GM10266 (cell line): ENCODE data around the gene IFITM5.
A peak's percentile ranks its signal among the peaks of the same experiment; 100 is the strongest.

Experiments used
- DNase-seq: peaks from one replicate; pipeline ENCODE4 v3.0.0; 2012; ENCODE audit errors: extremely low spot score
- TF ChIP-seq, protein P1 (sequence below): IDR thresholded peaks from 2 replicates; pipeline ENCODE4 v1.5.1; 2012; ENCODE audit warnings: mild to moderate bottlenecking, low read depth; ENCODE audit not compliant: control insufficient read depth, insufficient read depth; ENCODE audit errors: missing control alignments

The IFITM5 gene

DNA sequence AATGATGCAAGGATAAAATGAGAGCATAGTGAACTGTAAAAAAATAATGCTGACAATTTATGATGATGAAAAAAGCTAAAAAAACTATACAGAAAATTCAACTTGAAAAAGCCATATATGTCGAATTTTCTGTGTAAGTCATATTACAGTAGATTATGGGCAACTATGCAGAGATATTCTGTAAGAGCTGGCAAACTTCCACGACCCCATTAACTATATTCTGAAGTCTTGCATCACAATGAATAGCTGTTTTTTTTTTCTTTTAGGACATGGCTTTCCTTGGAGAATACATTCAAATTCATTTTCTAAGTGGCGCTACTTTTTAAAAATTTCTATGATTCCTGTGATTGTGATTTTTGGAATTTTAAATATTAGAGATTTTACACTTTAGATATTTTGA, 44.1 kb downstream of the IFITM5 start:
- TF ChIP-seq, protein P1, sequence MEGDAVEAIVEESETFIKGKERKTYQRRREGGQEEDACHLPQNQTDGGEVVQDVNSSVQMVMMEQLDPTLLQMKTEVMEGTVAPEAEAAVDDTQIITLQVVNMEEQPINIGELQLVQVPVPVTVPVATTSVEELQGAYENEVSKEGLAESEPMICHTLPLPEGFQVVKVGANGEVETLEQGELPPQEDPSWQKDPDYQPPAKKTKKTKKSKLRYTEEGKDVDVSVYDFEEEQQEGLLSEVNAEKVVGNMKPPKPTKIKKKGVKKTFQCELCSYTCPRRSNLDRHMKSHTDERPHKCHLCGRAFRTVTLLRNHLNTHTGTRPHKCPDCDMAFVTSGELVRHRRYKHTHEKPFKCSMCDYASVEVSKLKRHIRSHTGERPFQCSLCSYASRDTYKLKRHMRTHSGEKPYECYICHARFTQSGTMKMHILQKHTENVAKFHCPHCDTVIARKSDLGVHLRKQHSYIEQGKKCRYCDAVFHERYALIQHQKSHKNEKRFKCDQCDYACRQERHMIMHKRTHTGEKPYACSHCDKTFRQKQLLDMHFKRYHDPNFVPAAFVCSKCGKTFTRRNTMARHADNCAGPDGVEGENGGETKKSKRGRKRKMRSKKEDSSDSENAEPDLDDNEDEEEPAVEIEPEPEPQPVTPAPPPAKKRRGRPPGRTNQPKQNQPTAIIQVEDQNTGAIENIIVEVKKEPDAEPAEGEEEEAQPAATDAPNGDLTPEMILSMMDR = no peak

DNA sequence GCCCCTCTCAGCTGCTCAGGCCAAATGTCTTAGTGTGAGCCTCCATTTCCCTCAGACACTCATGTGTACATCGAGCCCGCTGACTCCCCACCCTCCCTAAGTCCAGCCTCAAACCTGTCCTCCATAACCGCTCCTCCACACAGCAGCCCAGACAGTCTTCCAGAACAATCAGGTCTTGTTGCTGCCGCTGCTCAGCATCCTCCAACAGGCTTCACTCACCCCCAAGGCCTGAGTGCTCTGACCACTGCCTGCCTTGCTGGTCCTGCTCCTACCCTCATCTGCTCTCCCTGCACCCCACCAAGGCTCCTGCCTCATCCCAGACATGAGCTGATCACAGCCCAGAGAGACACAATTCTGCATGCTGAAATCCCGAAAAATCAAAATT, 45.4 kb downstream of the IFITM5 start:
- DNase-seq = no peak
- TF ChIP-seq, protein P1 = no peak

More for the DNA sequence above, 44.1 kb downstream of the IFITM5 start:
- no peak for DNase-seq

DNA sequence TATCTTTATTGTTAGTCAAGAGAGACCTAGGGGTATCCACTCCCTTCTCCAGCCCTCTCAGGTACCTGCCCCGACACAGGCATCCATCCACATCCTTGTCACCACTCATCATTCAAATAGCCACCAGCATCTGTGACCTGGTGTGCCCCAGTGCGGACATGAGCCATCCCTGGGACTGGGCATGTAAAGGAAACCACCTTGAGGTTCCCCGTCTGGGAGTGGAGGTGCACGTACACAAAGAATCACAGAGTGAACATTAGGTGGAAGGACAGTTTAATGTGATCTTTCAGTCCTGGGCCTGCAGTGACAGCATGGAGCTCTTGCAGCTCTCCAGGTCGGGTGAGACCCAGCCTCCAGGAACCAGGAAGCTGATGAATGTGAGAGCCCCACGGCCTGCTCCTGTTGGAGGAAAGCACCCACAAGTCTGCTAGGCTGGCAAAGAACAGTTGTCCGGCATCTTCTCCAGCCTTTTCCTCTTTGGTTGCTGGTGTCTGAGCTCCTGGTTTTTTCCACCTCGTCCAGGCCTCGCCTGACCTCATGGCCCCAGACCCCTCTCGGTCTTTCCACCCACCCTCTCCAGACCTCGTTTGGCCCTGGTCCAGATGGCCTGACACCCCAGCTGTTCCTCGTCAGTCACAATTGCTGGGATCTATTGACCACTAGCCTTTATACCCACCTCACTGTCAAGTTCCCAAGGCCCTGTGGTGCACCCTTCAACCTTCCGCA, 46.0 kb downstream of the IFITM5 start:
- DNase-seq = no peak
- TF ChIP-seq, protein P1 = no peak

DNA sequence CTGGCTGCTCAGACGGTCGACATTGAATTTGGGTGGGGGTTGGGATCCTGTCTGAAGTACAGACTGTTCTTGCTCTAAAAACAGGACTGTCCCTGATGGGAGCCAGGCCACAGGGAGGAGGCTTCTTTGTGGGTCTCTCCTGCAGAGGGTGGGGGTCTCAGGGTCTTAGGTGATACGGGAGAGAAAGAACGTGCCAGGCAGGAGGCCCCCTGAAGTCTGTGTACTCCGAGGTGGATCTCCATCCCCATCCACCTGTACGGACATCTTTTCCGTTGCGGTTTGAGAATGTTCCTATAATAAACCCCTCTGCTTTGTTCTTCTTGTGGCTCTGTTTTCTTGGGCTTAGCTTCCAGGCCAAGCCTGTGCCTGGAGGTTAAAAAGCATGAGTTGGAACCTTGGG, 46.7 kb downstream of the IFITM5 start:
- DNase-seq = no peak
- TF ChIP-seq, protein P1 = no peak

DNA sequence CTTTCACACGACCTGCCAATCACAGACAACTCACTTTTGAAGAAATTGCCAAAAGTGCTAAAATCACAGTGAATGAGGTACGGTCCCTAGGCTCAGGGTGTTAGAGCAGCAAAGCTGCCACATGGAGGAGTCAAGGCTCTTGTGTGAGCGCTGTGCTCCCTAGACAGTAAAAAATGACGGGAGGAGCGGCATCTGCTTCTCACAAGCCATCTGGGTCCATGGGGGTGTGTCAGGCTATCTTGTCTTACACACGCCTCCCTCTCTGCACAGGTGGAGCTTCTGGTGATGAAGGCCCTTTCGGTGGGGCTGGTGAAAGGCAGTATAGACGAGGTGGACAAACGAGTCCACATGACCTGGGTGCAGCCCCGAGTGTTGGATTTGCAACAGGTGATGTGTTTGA, 47.8 kb downstream of the IFITM5 start:
- TF ChIP-seq, protein P1 = no peak
- DNase-seq = no peak

DNA sequence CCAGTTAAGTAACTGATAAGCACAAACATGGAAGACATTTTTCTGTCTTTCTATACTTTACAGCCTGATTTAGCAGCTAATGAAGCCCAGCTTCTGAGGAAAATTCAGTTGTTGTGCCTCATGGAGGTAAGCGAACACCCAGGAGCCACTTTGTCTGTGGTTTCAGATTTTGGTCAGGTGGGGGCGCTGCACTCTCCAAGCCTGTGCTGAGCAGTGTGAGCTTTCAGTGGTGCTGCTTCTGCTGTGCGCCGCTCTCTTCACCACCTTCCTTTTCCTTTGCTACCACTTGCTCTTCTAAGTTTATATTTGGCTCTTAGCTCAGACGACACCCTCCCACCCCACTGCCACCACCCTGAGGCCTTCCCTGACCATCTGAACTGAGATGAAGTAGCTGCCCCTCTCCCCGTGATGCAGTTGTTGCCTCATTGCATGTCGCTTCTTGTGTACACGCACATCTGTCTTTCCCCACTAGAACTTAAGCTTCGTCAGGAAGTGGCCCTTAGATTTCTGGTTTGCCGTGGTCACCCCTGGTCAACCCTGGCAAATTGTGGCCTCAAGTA, 48.5 kb downstream of the IFITM5 start:
- TF ChIP-seq, protein P1 = peak; percentile 69
- DNase-seq = peak; percentile 61

DNA sequence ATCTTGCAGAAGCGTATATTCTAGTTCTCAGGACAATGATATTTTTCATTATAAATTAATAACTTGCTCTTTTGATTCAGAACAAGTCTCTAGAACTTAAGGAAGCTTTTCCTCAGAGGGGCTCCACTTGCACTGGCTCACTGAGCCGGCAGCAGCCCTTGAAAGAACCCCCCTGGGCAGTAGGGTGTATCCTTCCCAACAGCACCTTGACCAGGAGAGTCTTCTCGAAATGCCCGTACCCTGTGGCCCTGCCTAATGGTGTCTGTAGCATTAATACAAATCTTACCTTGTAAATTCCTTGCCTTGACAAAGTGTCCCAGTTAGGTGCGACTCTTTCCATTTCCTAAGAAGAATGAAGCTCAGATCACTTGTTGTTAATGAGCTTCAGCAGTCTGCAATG, 49.1 kb downstream of the IFITM5 start:
- no peak for DNase-seq
- TF ChIP-seq, protein P1 = no peak
